SHP77 (cell line): Measurements from ENCODE around the gene TRIM52.

ENCODE experiments used
- DNase-seq, 2 experiments: peaks; one replicate each; lab custom pipeline; 2025; lab: John Stamatoyannopoulos, UW

TRIM52 gene

DNA sequence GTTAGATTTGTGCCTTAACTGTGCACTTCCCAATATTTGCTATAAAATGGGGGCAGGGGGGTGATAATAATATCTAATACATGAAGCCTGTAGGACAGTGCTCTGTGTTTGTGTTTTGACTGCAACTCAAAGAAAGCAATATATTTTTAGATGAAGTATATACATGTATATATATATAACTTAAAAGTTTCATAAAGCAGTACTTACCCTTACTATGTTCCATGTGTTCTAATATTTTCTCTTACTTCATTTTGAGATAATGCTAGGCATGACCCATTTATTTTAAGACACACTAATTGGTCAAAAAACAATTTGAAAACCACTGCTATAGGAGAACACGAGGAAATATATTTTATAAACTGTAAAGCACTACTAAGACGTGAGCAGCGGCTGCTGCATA is 2.4 kb downstream of the TRIM52 start:
- DNase-seq: no peak

DNA sequence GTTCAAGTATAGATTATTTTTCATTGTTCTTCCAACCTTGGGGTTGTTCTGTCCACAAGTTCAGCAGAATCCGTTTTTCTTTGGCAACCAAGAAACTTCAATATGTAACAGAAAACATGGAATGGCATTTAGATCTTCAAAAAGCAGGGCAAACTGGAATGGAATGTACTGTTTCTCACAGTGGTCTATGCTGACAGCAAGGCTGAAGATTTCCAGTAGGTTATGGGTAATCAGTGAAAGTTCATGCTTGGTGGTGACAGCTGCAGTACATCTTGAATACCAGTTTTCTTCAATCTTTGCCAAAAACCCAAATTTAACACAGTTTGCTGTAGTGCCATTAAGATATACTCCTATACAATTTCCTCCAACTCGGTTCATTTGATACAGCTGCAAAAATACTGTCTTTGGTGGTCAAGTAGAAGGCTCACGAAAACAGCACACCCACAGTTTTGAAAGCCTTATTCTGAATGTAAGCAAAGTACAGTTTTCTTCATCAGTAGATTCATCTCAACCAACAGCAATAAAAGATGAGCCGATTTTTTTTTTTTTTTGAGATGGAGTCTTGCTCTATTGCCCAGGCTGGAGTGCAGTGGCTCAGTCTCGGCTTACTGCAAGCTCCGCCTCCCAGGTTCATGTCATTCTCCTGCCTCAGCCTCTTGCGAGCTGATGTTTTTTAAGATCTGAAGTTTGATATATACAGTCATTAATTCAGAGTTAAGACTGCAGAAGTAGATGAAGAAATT is 4.9 kb downstream of the TRIM52 start:
- no peak for DNase-seq

DNA sequence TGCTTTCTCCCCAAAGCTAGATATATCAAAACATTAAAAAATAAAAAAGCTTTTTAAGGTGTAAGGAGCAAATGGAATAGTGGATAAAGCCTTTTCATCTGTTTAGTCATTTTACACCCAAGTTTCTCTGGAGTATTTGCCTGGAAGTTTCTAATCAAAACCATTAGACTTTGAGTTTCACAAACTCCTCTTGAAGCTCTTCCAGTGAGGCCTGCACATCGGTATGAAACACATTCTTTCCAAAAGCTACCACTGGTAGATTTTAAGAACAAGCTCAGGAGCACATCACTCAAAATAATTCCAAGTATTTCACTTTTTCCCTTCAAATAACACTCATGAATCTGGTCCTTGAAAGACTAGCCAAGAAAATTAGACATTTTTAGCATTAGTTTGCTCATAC is 5.7 kb downstream of the TRIM52 start:
- DNase-seq: no peak

DNA sequence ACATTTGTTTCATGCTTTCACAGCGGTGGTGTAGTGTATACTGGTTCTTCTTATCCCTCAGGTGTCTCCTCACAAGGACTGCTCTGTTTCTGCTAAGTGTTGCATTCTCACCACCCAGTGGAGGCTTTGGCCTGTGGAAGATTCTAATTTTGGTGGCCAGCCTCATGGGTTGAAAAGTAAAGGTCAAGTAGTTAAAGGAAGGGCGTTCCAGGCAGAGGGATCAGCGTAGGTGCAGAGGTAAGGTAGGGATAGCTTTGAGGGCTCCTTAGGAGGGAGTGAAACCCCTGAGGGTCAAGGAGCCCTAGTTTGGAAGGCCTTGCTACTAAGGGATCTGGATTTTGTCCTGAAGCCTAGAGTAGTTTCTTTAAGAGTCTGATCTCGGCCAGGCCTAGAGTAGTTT is 12.7 kb downstream of the TRIM52 start:
- DNase-seq: no peak

DNA sequence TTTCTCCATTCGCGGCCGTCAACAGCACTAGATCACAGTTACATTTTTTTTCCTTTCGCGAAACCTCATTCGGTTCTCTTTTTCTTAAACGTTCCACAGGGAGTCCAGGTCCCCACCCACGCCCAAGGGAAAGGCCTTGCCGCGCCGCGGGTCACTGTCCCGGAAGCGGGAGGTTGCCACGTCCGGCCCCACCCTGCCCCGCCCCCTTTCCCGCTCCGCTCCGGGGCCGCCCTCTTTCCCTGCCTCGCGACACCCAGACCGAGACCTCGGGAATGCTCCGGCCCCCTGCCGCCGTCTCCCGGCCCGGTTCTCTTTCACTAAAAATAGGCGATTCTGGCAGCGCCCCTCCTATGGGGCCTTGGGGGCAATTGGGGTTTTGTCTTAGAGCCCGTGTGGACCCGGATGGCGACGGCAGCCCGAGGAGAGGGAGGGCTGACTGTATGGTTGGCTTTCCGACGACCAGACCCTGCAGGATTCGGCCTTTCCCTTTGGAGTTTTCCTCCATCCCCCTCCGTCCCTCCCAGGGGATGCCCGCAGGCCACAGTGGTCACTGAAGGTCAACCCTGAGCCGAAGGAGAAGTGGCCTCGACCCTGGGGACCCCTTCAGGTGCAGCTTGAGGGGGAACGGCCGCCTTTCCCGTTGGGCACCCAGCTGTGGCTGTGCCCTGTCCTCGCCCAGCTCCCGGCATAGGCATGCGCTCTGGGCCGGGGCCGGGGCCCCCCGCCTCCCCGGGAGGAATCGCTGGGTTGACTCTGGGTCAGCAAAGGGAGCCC is 14.5 kb downstream of the TRIM52 start:
- no peak for DNase-seq

DNA sequence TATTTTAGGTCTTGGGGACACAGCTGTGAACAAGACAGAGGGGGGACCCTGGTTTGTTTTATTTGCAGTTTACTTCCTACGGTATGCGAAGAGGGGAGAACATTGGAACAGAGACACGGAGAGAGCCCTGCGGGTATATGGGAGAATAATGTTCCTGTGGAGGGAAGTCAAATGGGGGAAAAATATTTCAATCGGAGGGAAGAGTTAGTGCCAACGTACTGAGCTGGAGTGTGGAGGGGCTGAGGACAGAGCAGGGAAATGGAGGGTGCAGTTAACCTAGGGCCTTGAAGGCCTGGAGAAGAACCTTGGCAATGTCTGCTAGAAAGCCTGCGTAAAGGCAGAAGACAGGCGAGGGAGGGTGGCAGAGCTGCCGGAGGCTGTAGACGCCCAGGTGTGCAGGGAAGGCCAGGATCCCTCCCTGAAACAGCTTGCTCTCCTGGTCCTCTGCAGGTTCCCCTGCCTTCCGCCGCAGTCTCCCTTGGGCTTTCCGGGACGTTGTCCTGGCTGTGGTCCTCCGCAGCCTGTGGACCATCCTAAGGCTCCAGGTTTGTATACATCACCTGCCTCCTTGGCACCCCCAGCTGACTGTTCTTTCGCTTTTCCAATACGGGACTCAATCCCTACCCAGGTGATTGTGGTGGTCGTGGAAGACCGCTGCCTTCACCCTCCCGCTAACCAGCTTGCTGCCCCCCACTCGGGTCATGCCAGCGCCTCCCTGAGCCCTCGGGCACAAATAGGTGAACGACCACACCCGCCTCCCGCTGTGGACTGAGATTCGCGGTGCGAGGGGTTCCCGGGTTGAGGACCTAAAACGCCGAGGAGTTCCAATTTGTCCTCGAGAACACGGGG is 15.3 kb downstream of the TRIM52 start:
- no peak for DNase-seq

DNA sequence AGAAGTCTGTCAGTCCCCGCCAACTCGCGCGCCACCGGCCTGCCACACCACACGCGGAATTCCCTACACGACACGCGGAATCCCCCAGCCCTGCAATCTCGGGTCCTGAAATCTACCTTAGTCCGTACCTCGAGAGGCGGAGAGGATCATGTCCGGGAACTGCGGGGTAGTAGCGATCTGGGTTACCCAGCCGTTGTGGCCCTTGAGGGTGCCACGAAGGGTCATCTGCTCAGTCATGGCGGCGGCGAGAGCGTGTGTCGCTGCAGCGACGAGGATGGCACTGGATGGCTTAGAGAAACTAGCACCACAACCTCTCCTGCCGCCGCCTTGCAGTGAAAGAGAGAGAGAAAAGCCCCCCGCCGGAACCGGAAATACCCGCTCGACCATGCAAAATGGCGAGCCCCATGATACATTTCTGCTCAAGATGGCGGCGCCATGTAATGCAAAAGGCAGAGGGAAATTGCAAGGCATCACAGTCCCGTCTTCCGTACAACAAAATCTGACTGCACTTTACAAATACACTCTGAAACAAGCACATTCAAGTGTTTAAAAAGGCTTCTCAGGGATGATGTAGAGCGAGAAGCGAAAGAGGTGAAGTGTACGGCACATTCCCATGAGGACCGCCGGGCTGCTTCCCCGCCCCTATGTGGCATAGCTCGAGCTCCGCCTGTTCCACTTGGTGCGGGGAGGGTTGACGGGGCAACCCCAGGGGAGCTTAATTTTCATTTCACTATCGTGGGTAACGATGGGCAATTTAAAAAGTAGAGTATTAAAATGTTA is 17.2 kb downstream of the TRIM52 start, which contains the start of gene RACK1:
TSS of gene RACK1 (minus strand) at position 343 of the 780 bp plus-strand sequence. CDS start at position 237, 106 bp downstream.
- no peak for DNase-seq

DNA sequence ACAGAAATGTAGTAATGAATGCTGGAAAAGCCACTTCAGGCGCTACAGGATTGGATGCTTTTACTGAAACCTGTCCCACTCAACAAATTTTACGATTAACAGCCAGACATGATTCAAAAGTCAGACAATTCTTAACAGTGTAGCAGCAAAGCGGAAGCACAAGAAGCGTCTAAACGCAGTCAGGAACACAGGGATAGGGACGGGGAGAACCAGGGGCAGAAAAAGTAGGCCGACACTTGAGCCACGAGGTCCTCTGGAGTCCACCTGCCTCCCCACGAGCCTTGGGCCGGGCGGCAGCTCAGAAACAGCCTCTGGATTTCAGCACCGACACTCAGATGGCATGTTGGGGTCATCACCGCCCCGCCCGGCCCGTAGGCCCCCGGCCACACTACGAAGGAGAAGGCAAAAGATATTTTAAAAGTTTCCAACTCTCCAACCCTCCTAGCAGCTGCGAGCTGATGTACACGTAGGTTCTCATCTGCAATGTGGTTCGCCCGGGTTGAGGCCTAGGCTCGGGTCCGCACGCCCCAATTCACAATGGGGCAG is 17.9 kb downstream of the TRIM52 start:
- no peak for DNase-seq

DNA sequence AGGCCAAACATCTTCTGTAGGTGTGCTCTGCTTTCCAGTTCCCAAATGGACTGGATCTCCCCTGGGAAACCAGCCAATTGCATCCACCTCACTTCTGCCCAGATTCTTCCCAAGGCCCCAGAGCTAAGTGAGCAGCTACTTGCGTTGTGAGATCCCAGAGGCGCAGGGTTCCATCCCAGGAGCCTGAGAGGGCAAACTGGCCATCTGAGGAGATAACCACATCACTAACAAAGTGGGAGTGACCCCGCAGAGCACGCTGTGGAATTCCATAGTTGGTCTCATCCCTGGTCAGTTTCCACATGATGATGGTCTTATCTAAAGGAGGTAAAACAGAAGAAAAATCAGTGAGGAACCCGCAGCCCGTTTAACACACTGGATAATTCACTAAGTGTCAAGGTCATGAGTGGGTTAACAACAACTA is 18.9 kb downstream of the TRIM52 start:
- no peak for DNase-seq

DNA sequence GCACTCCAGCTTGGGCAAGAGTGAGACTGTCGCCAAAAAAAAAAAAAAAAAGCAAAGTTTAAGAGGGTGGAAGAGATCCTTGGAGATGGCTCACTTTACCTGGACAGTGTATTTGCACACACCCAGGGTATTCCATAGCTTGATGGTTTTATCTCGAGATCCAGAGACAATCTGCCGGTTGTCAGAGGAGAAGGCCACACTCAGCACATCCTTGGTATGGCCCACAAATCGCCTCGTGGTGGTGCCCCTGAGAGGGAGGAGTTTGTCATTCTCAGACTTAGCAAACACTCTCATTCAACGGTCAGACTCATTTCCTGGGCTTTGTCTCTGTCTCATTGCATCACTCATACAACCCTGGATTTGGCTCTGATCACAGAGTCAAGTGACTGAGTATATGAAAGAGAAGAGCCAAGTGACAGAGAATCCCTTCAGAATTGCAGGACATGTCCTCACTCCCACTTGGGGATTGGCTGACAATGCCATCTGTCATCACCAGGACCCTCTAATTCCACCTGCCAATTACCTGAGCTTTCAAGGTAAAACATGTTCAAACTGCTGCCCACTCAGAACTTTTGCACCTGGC is 19.5 kb downstream of the TRIM52 start:
- DNase-seq: no peak

DNA sequence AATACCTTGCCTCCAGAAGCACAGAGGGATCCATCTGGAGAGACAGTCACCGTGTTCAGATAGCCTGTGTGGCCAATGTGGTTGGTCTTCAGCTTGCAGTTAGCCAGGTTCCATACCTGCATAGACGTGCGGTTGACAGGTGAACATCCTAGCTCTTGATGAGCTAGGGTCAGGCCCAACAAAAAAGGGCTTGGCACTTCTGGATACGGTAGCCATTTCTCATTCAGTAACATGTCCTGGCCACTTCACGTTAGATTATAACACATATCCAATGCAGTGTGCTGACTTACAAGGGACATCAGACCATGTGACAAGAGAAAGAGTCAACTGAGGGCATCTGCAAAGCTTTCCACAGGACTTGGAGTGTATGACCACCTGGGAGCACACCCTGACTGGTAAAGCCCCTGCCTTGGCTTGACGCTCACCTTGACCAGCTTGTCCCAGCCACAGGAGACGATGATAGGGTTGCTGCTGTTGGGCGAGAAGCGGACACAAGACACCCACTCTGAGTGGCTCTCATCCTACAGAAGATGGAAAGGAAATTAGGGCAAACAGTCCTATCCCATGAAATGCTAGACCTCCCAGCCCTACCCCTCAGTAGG is 21.8 kb downstream of the TRIM52 start:
- no peak for DNase-seq

DNA sequence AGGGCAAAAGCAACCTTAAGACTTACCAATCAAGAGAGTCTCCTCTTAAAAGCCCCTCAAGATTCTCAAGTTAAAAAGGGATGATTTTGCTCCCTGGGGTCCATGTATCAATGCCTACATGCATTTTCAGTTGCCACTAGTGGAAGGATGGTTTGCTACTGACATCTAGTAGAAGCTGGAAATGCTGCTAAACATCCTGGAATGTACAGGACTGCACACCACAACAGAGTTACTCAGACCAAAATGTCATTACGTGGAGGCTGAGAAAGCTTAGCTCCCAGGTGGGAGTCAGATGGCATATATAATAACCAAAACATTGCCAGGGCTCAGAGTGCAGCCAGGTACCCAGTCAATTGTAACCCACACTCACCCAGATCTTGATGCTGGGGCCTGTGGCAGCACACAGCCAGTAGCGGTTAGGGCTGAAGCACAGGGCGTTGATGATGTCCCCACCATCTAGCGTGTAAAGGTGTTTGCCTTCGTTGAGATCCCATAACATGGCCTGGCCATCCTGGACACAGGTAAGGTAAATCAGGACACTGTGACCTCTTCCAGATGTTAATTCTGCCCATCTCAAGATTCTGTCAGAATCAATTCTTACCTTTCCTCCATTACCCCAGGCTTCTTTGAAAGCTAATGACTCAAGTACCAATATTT is 23.1 kb downstream of the TRIM52 start:
- no peak for DNase-seq

DNA sequence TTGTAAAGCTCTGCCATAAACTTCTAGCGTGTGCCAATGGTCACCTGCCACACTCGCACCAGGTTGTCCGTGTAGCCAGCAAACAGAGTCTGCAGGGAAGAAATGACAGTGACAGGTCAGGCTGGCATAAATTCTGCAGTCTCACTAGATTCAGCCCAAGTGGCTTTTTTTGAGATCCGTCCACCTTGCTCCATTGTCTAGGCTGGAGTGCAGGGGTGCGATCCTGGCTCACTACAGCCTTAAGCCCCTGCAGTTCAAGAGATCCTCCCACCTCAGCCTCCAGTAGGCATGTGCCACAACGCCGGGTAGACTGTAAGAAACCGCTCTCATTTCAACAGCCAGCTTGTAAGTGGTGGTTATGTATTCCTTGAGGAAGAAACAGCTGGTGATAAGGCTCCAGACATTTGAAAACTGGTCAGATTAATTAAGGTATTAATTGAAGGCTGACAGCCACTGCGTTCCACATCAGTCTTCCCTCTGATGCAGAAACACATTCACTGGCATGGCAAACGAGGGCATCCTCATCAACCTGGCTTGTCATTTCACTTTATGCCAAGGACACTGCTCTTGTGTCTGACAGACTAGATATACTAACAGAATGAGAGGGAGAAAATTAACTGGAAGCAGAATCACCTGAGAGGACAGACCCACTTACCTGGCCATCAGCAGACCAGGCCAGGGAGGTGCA is 23.8 kb downstream of the TRIM52 start:
- DNase-seq: no peak

DNA sequence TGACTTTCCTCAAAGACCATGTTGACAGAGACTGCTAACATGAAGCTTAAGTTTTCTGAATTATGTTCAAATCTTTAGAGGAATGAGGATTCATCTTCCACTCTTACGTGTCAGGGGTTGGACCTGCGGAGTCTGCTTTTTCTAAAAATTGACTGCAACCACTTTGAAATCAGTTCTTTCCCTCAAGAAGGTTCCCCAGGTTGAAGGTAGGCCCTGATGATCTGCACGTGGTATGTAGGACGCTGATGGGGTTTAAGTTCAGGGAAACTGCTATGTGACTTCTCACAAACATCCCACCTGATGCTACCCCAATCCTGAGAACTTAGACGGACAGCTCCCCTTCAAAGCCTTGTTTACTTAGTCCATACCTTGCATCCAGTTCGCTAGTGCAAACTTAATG is 24.5 kb downstream of the TRIM52 start:
- no peak for DNase-seq

DNA sequence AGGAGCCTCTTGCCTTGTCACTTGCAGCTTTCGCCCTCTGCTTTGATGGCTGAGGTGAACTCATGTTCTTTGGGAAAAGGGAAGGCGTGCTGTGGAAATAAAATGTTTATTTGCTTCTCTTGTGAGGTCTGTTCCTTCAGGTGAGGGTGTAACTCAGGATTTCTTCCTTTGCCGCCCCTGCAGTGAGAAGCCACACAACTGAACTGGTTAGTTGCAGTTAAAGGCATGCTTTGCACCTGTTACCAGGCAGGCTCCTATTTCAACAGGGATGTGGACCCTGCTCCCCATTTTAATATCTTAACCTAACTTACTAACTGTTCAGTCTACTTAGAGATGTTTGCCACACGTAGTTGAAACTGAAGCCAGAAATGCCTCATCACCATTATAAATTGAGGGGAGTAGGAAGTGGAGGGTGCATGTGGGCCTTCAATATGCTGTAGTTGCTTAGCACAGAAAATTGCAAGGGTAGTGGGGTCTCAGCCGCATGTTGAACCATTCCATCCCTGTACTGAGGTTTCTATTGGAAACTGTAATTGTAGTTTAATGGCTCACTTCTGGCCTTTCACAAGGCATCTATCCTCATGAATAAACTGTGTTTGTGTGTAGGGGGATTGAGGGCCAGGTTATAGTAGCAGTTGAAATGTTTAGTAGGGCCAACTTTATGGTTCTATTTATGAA is 25.1 kb downstream of the TRIM52 start:
- no peak for DNase-seq

DNA sequence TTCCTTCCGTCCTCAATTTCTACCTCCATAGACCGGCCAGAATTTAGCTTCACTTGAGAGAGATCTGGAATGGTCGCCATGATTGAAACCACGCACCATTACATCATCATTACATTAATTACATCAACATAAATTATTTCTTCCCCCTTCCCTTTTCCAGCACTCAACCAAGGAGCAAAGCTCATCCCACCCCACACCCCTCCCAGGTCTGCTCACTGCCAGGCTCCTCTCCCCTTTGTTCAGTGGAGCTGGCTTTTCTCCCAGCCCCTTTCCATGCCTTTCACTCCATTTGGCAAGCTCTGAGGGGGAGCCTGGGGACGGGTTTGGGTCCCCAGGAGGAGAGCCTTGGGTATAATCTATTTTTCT is 25.6 kb downstream of the TRIM52 start:
- DNase-seq: no peak

DNA sequence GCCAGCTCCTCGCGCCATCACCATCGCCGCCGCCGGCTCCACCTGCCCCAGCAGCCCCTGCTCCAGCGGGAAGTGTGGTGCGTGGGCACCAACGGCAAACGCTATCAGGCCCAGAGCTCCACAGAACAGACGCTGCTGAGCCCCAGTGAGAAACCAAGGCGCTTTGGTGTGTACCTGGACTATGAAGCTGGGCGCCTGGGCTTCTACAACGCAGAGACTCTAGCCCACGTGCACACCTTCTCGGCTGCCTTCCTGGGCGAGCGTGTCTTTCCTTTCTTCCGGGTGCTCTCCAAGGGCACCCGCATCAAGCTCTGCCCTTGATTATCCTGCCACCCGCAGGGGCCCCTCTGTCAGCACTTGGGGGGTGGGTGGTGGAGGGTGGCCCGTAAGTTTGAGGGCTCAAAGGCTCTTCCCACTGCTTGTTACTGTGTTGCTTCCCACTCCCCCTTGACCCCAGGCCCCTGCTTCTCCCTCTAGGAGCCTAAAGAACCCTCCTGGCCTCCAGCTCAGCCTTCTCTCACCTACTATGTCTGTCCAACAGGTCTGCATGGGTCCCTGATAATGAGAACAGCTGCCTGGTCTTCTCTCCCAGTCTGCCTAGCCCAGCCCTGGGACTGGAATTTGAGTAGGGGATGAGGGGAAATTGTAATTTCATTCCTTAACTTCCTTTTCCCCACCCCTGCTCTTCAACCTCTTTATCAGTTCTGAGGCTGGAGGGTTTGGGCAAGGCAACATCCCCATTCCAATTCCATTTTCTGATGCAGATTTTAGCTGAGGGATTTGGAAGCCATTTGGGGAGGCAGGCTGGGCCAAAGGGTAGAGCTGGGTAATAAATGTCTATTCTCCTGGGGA is 26.3 kb downstream of the TRIM52 start:
- no peak for DNase-seq
